ENCODE results near the gene CYP26C1. TPM values are rescaled to one million over a fixed set of nuclear protein-coding genes. Genes with fewer than 3 reads are reported as not detected.
A peak's percentile ranks its signal among the peaks of the same experiment; 100 is the strongest.
"Not testable (repeated sequence)": the region's sequence is repeated elsewhere in the genome, so short reads cannot be mapped to it uniquely, and the experiment has no call there.

Gene CYP26C1
- total RNA-seq, 3 donors from 2014 or later: 0.05 to 0.13 TPM; not detected in 1

GRCh38 chr10:93101148-93101547 is 40.5 kb downstream of the CYP26C1 start:
- not testable (repeated sequence) for ATAC-seq; H3K4me1 Mint-ChIP-seq (ENCODE audit: low read depth); DNase-seq; H3K9me3 Mint-ChIP-seq; H3K4me3 Mint-ChIP-seq; H3K36me3 Mint-ChIP-seq (ENCODE audit: insufficient read depth); H3K27me3 Mint-ChIP-seq (ENCODE audit: low read depth)

GRCh38 chr10:93103953-93104352 is 43.4 kb downstream of the CYP26C1 start:
- H3K36me3 Mint-ChIP-seq (ENCODE audit: insufficient read depth): no peaks in the 10 kb centered on the region
- DNase-seq (no peak), ATAC-seq (no peak)
- no peaks in the 10 kb centered on the region for H3K4me1 Mint-ChIP-seq (ENCODE audit: low read depth)
- no peaks in the 10 kb centered on the region for H3K27me3 Mint-ChIP-seq (ENCODE audit: low read depth)
- H3K9me3 Mint-ChIP-seq: peaks cover 6% of the 10 kb centered on the region
- no peak overlapping the region for H3K4me3 Mint-ChIP-seq

- no peak for ATAC-seq
- Mint-ChIP-seq H3K4me1 (ENCODE audit: low read depth) (no peaks in the 10 kb centered on the region), H3K9me3 (peaks cover 6% of the 10 kb centered on the region)
Measured at GRCh38 chr10:93106631-93107072, 46.1 kb downstream of the CYP26C1 start.

GRCh38 chr10:93110472-93111146 is 50.0 kb downstream of the CYP26C1 start:
- Mint-ChIP-seq H3K4me1 (ENCODE audit: low read depth) (peaks cover 5% of the 10 kb centered on the region), H3K36me3 (ENCODE audit: insufficient read depth) (no peaks in the 10 kb centered on the region), H3K9me3 (no peaks in the 10 kb centered on the region), H3K27me3 (ENCODE audit: low read depth) (peaks cover 16% of the 10 kb centered on the region), H3K4me3 (no peak overlapping the region)
- ATAC-seq: no peak
- no peak for DNase-seq

More at GRCh38 chr10:93106631-93107072, 46.1 kb downstream of the CYP26C1 start:
- DNase-seq: no peak
- Mint-ChIP-seq H3K27me3 (ENCODE audit: low read depth) (peaks cover 3% of the 10 kb centered on the region), H3K4me3 (no peak overlapping the region), H3K36me3 (ENCODE audit: insufficient read depth) (no peaks in the 10 kb centered on the region)

GRCh38 chr10:93113042-93113441 is 52.4 kb downstream of the CYP26C1 start:
- no peak for DNase-seq
- Mint-ChIP-seq H3K4me1 (ENCODE audit: low read depth) (peaks cover 14% of the 10 kb centered on the region), H3K4me3 (no peak overlapping the region), H3K36me3 (ENCODE audit: insufficient read depth) (no peaks in the 10 kb centered on the region), H3K27me3 (ENCODE audit: low read depth) (peaks cover 16% of the 10 kb centered on the region), H3K9me3 (no peaks in the 10 kb centered on the region)
- ATAC-seq: no peak

GRCh38 chr10:93115661-93116383 is 55.2 kb downstream of the CYP26C1 start:
- Mint-ChIP-seq H3K4me3 (no peak overlapping the region), H3K27me3 (ENCODE audit: low read depth) (peaks cover 16% of the 10 kb centered on the region), H3K4me1 (ENCODE audit: low read depth) (peaks cover 14% of the 10 kb centered on the region), H3K9me3 (no peaks in the 10 kb centered on the region), H3K36me3 (ENCODE audit: insufficient read depth) (no peaks in the 10 kb centered on the region)
- ATAC-seq (peak; percentile 71 to 72), DNase-seq (peak; percentile 64)

Other genes with a start within 250 kb of the CYP26C1 start
- 10 to 100 TPM; 10.3 to 11.2 (median 10.8) TPM for gene EXOC6, start 212.3 kb upstream of the CYP26C1 start, total RNA-seq
- not detected for gene CYP26A1, start 13.1 kb downstream of the CYP26C1 start, total RNA-seq

All from activated T-cell treated with anti-CD3 and anti-CD28 coated beads, Interleukin-2, amount 50 U/mL, for 4 hours (primary cell).